ENCODE results near the gene OPCML.
A peak's percentile ranks its signal among the peaks of the same experiment; 100 is the strongest.

The OPCML gene

DNA sequence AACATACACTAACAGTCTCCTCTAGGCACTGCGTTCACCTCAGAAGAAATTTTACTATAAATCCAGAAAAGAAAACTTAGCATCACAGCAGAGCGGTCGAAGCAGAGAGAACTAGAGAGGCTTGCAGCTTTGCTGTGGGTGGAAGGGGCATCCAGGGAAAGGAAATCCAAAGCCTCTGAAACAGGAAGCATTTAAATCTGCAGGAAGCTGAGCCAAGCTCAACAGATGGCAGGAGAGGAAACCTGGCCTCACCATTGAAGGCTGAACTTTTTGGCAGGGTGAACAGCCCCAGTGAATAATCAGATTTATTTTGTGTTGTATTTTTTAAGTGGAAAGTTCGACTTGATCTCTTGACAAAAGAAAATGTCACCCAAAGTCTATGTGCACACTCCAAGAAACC is 858.1 kb downstream of the OPCML start:
- no peaks in the 10 kb centered on the region for H3K27me3 ChIP-seq (ENCODE audit: insufficient read depth, poor library complexity, severe bottlenecking)
- H3K27ac ChIP-seq (replicated peaks), result no peak overlapping the region
- no peak for DNase-seq (ENCODE audit: low read depth in 1 of 2, low spot score in 1 of 2)
- H3K4me3 ChIP-seq (replicated peaks; ENCODE audit: insufficient read depth, low read length), result no peak overlapping the region
- TF ChIP-seq SPI1 (IDR thresholded peaks at IDR 0.05; ENCODE audit: borderline replicate concordance, low read depth), result no peak
- TF ChIP-seq, protein P1, sequence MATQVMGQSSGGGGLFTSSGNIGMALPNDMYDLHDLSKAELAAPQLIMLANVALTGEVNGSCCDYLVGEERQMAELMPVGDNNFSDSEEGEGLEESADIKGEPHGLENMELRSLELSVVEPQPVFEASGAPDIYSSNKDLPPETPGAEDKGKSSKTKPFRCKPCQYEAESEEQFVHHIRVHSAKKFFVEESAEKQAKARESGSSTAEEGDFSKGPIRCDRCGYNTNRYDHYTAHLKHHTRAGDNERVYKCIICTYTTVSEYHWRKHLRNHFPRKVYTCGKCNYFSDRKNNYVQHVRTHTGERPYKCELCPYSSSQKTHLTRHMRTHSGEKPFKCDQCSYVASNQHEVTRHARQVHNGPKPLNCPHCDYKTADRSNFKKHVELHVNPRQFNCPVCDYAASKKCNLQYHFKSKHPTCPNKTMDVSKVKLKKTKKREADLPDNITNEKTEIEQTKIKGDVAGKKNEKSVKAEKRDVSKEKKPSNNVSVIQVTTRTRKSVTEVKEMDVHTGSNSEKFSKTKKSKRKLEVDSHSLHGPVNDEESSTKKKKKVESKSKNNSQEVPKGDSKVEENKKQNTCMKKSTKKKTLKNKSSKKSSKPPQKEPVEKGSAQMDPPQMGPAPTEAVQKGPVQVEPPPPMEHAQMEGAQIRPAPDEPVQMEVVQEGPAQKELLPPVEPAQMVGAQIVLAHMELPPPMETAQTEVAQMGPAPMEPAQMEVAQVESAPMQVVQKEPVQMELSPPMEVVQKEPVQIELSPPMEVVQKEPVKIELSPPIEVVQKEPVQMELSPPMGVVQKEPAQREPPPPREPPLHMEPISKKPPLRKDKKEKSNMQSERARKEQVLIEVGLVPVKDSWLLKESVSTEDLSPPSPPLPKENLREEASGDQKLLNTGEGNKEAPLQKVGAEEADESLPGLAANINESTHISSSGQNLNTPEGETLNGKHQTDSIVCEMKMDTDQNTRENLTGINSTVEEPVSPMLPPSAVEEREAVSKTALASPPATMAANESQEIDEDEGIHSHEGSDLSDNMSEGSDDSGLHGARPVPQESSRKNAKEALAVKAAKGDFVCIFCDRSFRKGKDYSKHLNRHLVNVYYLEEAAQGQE (IDR thresholded peaks at IDR 0.05; ENCODE audit: insufficient replicate concordance, low read depth), result no peak
- TF ChIP-seq, protein P2, sequence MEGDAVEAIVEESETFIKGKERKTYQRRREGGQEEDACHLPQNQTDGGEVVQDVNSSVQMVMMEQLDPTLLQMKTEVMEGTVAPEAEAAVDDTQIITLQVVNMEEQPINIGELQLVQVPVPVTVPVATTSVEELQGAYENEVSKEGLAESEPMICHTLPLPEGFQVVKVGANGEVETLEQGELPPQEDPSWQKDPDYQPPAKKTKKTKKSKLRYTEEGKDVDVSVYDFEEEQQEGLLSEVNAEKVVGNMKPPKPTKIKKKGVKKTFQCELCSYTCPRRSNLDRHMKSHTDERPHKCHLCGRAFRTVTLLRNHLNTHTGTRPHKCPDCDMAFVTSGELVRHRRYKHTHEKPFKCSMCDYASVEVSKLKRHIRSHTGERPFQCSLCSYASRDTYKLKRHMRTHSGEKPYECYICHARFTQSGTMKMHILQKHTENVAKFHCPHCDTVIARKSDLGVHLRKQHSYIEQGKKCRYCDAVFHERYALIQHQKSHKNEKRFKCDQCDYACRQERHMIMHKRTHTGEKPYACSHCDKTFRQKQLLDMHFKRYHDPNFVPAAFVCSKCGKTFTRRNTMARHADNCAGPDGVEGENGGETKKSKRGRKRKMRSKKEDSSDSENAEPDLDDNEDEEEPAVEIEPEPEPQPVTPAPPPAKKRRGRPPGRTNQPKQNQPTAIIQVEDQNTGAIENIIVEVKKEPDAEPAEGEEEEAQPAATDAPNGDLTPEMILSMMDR (IDR thresholded peaks at IDR 0.05; ENCODE audit: insufficient read depth, low read length), result no peak
- no peak for TF ChIP-seq POLR2AphosphoS5 (IDR thresholded peaks at IDR 0.05; ENCODE audit: low read depth)
- TF ChIP-seq GABPA (IDR thresholded peaks at IDR 0.05; ENCODE audit: low read depth), result no peak

DNA sequence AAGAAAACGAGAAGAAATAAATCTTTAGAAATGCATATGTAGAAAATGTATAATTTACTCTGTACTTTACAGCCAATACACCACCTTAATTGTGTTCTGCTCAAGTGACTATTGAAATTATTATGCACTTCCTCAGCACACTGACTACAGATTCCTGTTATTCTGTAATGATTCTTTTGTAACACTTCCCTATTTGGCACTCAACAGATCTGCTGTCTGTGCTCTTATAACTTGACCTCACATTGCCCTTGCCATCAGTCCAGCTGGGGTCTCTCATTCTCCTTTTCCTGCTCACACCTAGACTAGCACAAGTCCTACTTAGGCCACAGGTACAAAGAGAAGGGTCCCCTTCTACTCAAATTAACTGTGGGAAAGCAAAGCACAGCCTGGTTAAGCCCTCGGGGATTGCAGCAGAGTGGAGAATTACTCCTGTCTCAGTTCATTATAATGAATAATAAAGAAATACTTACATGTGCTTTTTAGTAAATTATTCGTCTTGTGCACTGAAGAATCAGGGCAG is 860.4 kb downstream of the OPCML start:
- H3K27ac ChIP-seq (replicated peaks), result no peak overlapping the region
- H3K4me3 ChIP-seq (replicated peaks; ENCODE audit: insufficient read depth, low read length), result no peak overlapping the region
- no peak for DNase-seq (ENCODE audit: low read depth in 1 of 2, low spot score in 1 of 2)
- H3K27me3 ChIP-seq (ENCODE audit: insufficient read depth, poor library complexity, severe bottlenecking), result no peaks in the 10 kb centered on the region
- TF ChIP-seq SPI1 (IDR thresholded peaks at IDR 0.05; ENCODE audit: borderline replicate concordance, low read depth), result peak; percentile 87
- TF ChIP-seq, protein P2 (IDR thresholded peaks at IDR 0.05; ENCODE audit: insufficient read depth, low read length), result no peak
- no peak for TF ChIP-seq POLR2AphosphoS5 (IDR thresholded peaks at IDR 0.05; ENCODE audit: low read depth)
- TF ChIP-seq, protein P1 (IDR thresholded peaks at IDR 0.05; ENCODE audit: insufficient replicate concordance, low read depth), result no peak
- TF ChIP-seq GABPA (IDR thresholded peaks at IDR 0.05; ENCODE audit: low read depth), result no peak

DNA sequence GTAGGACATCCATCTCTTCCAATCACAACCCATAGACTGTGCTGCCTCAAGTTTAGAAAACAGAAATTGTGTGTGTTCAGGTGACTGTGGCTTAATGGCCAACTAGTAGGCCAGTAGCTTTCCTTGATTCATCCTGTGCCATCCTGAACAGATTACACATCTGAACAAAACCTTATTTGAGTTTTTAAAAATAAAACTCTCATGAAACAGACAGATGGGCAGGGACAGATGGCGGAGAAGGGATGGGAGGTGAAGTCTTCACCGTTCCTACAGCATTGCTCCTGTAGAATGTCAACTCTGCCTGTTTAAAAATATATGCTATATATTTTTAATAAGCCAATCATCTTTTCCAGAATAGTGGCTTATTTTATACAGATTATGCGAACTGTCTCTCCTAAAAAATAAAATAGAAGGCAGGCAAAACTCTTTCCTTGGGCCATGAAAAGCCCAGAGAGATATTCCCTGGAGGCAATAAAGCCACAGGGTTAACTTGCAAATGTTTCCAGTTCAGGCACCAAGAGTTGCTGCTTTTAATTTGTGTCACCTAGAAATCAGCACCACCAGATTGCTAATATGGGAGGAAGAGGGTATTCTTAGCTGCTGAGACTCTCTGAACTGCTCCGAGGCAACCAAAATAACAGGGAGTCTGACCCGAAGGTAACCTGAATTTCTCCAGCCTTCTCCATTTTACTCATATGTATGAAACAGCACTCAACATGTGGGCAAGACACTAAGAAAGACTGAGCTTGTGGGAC is 861.2 kb downstream of the OPCML start:
- no peak for DNase-seq (ENCODE audit: low read depth in 1 of 2, low spot score in 1 of 2)
- H3K4me3 ChIP-seq (replicated peaks; ENCODE audit: insufficient read depth, low read length), result no peak overlapping the region
- no peaks in the 10 kb centered on the region for H3K27me3 ChIP-seq (ENCODE audit: insufficient read depth, poor library complexity, severe bottlenecking)
- H3K27ac ChIP-seq (replicated peaks), result no peak overlapping the region
- TF ChIP-seq, protein P1 (IDR thresholded peaks at IDR 0.05; ENCODE audit: insufficient replicate concordance, low read depth), result no peak
- TF ChIP-seq GABPA (IDR thresholded peaks at IDR 0.05; ENCODE audit: low read depth) (no peak), POLR2AphosphoS5 (IDR thresholded peaks at IDR 0.05; ENCODE audit: low read depth) (no peak), SPI1 (IDR thresholded peaks at IDR 0.05; ENCODE audit: borderline replicate concordance, low read depth) (no peak)
- TF ChIP-seq, protein P2 (IDR thresholded peaks at IDR 0.05; ENCODE audit: insufficient read depth, low read length), result no peak

Data from HL-60 (cell line).